Neural cell (in vitro differentiated cells): ENCODE results near the gene CRAMP1.

Source experiments
- EP300 ChIP-seq: fragments of 450-650 bp; conservative IDR thresholded peaks from 2 replicates; pipeline ENCODE4 v1.6.1; 2014; ENCODE audit warnings: antibody characterized with exemption, mild to moderate bottlenecking, moderate library complexity; ENCODE audit not compliant: poor library complexity, severe bottlenecking
- EZH2 ChIP-seq: fragments of 200-600, 300-800 bp; shearing (Covaris generic), sonication (generic); IDR thresholded peaks from 2 replicates; pipeline ENCODE4 v1.6.1; 2014; ENCODE audit warnings: antibody characterized with exemption, low read length, borderline replicate concordance, mild to moderate bottlenecking; ENCODE audit not compliant: insufficient read depth, poor library complexity, severe bottlenecking
- MXI1 ChIP-seq: fragments of 450-650 bp; conservative IDR thresholded peaks from 2 replicates; pipeline ENCODE4 v1.6.1; 2014; ENCODE audit warnings: antibody characterized with exemption, mild to moderate bottlenecking; ENCODE audit not compliant: poor library complexity, severe bottlenecking
- POLR2AphosphoS5 ChIP-seq: IDR thresholded peaks from 2 replicates; pipeline ENCODE4 v1.6.1; 2012
- RAD21 ChIP-seq: fragments of 450-650 bp; conservative IDR thresholded peaks from 2 replicates; pipeline ENCODE4 v1.6.1; 2014; ENCODE audit warnings: antibody characterized with exemption, mild to moderate bottlenecking, moderate library complexity
- SMC3 ChIP-seq: fragments of 450-650 bp; conservative IDR thresholded peaks from 2 replicates; pipeline ENCODE4 v1.6.1; 2014; ENCODE audit warnings: antibody characterized with exemption, mild to moderate bottlenecking, moderate library complexity; ENCODE audit not compliant: poor library complexity
- TAF1 ChIP-seq: IDR thresholded peaks from 2 replicates; pipeline ENCODE4 v1.6.1; 2012; ENCODE audit warnings: low read depth
- TF ChIP-seq, protein P1 (sequence below): fragments of 450-650 bp; IDR thresholded peaks from 2 replicates; pipeline ENCODE4 v1.5.1; 2014; ENCODE audit warnings: antibody characterized with exemption, mild to moderate bottlenecking, moderate library complexity; ENCODE audit not compliant: poor library complexity, severe bottlenecking
- TF ChIP-seq, protein P2 (sequence below): IDR thresholded peaks from 2 replicates; pipeline ENCODE4 v1.6.1; 2012; ENCODE audit warnings: borderline replicate concordance

DNA sequence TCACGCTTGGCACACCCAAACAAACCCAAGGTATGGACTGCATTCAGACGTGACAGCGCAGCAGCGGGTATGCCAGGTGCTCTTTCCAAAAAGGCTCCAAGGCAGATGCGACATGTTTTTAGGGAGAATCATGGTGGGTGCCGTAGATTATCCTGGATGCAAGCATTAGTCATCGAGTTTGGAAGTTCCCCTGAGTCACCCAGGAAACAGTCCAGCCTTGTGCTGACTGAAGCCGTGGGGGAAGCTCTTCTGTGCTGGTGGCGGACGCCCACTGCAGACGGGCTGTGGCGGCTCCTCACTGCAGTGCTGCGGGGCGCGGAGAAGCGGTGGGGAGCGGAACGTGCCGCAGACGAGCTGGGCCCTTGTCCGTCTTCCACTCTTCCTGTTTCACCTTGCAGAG lies 79.8 kb downstream of the CRAMP1 start:
- TF ChIP-seq, protein P1, sequence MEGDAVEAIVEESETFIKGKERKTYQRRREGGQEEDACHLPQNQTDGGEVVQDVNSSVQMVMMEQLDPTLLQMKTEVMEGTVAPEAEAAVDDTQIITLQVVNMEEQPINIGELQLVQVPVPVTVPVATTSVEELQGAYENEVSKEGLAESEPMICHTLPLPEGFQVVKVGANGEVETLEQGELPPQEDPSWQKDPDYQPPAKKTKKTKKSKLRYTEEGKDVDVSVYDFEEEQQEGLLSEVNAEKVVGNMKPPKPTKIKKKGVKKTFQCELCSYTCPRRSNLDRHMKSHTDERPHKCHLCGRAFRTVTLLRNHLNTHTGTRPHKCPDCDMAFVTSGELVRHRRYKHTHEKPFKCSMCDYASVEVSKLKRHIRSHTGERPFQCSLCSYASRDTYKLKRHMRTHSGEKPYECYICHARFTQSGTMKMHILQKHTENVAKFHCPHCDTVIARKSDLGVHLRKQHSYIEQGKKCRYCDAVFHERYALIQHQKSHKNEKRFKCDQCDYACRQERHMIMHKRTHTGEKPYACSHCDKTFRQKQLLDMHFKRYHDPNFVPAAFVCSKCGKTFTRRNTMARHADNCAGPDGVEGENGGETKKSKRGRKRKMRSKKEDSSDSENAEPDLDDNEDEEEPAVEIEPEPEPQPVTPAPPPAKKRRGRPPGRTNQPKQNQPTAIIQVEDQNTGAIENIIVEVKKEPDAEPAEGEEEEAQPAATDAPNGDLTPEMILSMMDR, result no peak
- TF ChIP-seq POLR2AphosphoS5 (no peak), TAF1 (no peak), SMC3 (no peak), EZH2 (no peak), EP300 (no peak), MXI1 (no peak), RAD21 (no peak)
- TF ChIP-seq, protein P2, sequence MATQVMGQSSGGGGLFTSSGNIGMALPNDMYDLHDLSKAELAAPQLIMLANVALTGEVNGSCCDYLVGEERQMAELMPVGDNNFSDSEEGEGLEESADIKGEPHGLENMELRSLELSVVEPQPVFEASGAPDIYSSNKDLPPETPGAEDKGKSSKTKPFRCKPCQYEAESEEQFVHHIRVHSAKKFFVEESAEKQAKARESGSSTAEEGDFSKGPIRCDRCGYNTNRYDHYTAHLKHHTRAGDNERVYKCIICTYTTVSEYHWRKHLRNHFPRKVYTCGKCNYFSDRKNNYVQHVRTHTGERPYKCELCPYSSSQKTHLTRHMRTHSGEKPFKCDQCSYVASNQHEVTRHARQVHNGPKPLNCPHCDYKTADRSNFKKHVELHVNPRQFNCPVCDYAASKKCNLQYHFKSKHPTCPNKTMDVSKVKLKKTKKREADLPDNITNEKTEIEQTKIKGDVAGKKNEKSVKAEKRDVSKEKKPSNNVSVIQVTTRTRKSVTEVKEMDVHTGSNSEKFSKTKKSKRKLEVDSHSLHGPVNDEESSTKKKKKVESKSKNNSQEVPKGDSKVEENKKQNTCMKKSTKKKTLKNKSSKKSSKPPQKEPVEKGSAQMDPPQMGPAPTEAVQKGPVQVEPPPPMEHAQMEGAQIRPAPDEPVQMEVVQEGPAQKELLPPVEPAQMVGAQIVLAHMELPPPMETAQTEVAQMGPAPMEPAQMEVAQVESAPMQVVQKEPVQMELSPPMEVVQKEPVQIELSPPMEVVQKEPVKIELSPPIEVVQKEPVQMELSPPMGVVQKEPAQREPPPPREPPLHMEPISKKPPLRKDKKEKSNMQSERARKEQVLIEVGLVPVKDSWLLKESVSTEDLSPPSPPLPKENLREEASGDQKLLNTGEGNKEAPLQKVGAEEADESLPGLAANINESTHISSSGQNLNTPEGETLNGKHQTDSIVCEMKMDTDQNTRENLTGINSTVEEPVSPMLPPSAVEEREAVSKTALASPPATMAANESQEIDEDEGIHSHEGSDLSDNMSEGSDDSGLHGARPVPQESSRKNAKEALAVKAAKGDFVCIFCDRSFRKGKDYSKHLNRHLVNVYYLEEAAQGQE, result no peak
